ENCODE data around the gene KDM4F.

Gene KDM4F

GRCh38 chr11:95042906-95043305 is 6.3 kb upstream of the KDM4F start:
- ChIA-PET CTCF (no interaction called here), POLR2A (no interaction called here)
- no peaks in the 10 kb centered on the region for H3K4me1 ChIP-seq (ENCODE audit: control extremely low read depth in 1 of 4, control insufficient read depth in 4 of 4, insufficient read depth in 4 of 4, low read length in 3 of 4)
- DNase-seq = no peak
- H3K4me3 ChIP-seq (ENCODE audit: control insufficient read depth in 1 of 7, extremely low read depth in 1 of 7, insufficient read depth in 4 of 7, low read depth in 2 of 7, low read length in 6 of 7) = no peak overlapping the region
- H3K9me3 ChIP-seq (ENCODE audit: control extremely low read depth in 1 of 5, control insufficient read depth in 4 of 5, insufficient read depth in 2 of 5, low read depth in 1 of 5, low read length in 4 of 5) = peaks cover 0 to 2% (median 0%) of the 10 kb centered on the region in 5 experiments
- WGBS (ENCODE audit: insufficient coverage) = 100% methylated on average over 3 of the region's 3 CpGs
- H3K36me3 ChIP-seq (ENCODE audit: control insufficient read depth in 4 of 4, insufficient read depth in 4 of 4, low read length in 3 of 4) = no peaks in the 10 kb centered on the region
- peaks cover 0 to 5% (median 2%) of the 10 kb centered on the region in 5 experiments for H3K27me3 ChIP-seq (replicated peaks in 2 of 5; ENCODE audit: control insufficient read depth in 4 of 5, insufficient read depth in 5 of 5, low read length in 4 of 5)
- no peak overlapping the region for H3K27ac ChIP-seq (ENCODE audit: insufficient read depth in 1 of 2, low read depth in 1 of 2, low read length in 2 of 2, poor library complexity in 1 of 2, severe bottlenecking in 2 of 2)

GRCh38 chr11:95044010-95044409 is 5.2 kb upstream of the KDM4F start:
- DNase-seq = no peak
- H3K27me3 ChIP-seq (replicated peaks in 2 of 5; ENCODE audit: control insufficient read depth in 4 of 5, insufficient read depth in 5 of 5, low read length in 4 of 5) = peaks cover 0 to 3% (median 0%) of the 10 kb centered on the region in 5 experiments
- ChIA-PET POLR2A (no interaction called here), CTCF (no interaction called here)
- H3K9me3 ChIP-seq (ENCODE audit: control extremely low read depth in 1 of 5, control insufficient read depth in 4 of 5, insufficient read depth in 2 of 5, low read depth in 1 of 5, low read length in 4 of 5) = no peaks in the 10 kb centered on the region
- no peaks in the 10 kb centered on the region for H3K36me3 ChIP-seq (ENCODE audit: control insufficient read depth in 4 of 4, insufficient read depth in 4 of 4, low read length in 3 of 4)
- 100% methylated on average over 3 of the region's 4 CpGs for WGBS (ENCODE audit: insufficient coverage)
- H3K4me1 ChIP-seq (ENCODE audit: control extremely low read depth in 1 of 4, control insufficient read depth in 4 of 4, insufficient read depth in 4 of 4, low read length in 3 of 4) = no peaks in the 10 kb centered on the region
- no peak overlapping the region for H3K27ac ChIP-seq (ENCODE audit: insufficient read depth in 1 of 2, low read depth in 1 of 2, low read length in 2 of 2, poor library complexity in 1 of 2, severe bottlenecking in 2 of 2)
- no peak overlapping the region for H3K4me3 ChIP-seq (ENCODE audit: control insufficient read depth in 1 of 7, extremely low read depth in 1 of 7, insufficient read depth in 4 of 7, low read depth in 2 of 7, low read length in 6 of 7)

- CTCF ChIA-PET = no interaction called here
- DNase-seq = no peak
- no peak overlapping the region for H3K27ac ChIP-seq (ENCODE audit: insufficient read depth in 1 of 2, low read depth in 1 of 2, low read length in 2 of 2, poor library complexity in 1 of 2, severe bottlenecking in 2 of 2)
- no peak overlapping the region for H3K4me3 ChIP-seq (ENCODE audit: control insufficient read depth in 1 of 7, extremely low read depth in 1 of 7, insufficient read depth in 4 of 7, low read depth in 2 of 7, low read length in 6 of 7)
- POLR2A ChIA-PET = no interaction called here
- H3K36me3 ChIP-seq (ENCODE audit: control insufficient read depth in 4 of 4, insufficient read depth in 4 of 4, low read length in 3 of 4) = no peaks in the 10 kb centered on the region
- peaks cover 0 to 3% (median 0%) of the 10 kb centered on the region in 5 experiments for H3K27me3 ChIP-seq (replicated peaks in 2 of 5; ENCODE audit: control insufficient read depth in 4 of 5, insufficient read depth in 5 of 5, low read length in 4 of 5)
- H3K9me3 ChIP-seq (ENCODE audit: control extremely low read depth in 1 of 5, control insufficient read depth in 4 of 5, insufficient read depth in 2 of 5, low read depth in 1 of 5, low read length in 4 of 5) = no peaks in the 10 kb centered on the region
- H3K4me1 ChIP-seq (ENCODE audit: control extremely low read depth in 1 of 4, control insufficient read depth in 4 of 4, insufficient read depth in 4 of 4, low read length in 3 of 4) = no peaks in the 10 kb centered on the region
Measured at GRCh38 chr11:95045812-95046211, 3.4 kb upstream of the KDM4F start.

- Histone ChIP-seq H3K27ac (ENCODE audit: insufficient read depth in 1 of 2, low read depth in 1 of 2, low read length in 2 of 2, poor library complexity in 1 of 2, severe bottlenecking in 2 of 2) (no peak overlapping the region), H3K36me3 (ENCODE audit: control insufficient read depth in 4 of 4, insufficient read depth in 4 of 4, low read length in 3 of 4) (no peaks in the 10 kb centered on the region), H3K27me3 (replicated peaks in 2 of 5; ENCODE audit: control insufficient read depth in 4 of 5, insufficient read depth in 5 of 5, low read length in 4 of 5) (peaks cover 0 to 2% (median 0%) of the 10 kb centered on the region in 5 experiments), H3K9me3 (ENCODE audit: control extremely low read depth in 1 of 5, control insufficient read depth in 4 of 5, insufficient read depth in 2 of 5, low read depth in 1 of 5, low read length in 4 of 5) (peaks cover 0 to under 1% (median 0%) of the 10 kb centered on the region in 5 experiments), H3K4me1 (ENCODE audit: control extremely low read depth in 1 of 4, control insufficient read depth in 4 of 4, insufficient read depth in 4 of 4, low read length in 3 of 4) (peaks cover 0 to 5% (median 0%) of the 10 kb centered on the region in 4 experiments), H3K4me3 (ENCODE audit: control insufficient read depth in 1 of 7, extremely low read depth in 1 of 7, insufficient read depth in 4 of 7, low read depth in 2 of 7, low read length in 6 of 7) (no peak overlapping the region)
- CTCF ChIA-PET = no interaction called here
- 89% methylated on average over 22 of the region's 22 CpGs for WGBS (ENCODE audit: insufficient coverage)
- POLR2A ChIA-PET = no interaction called here
- no peak for DNase-seq
Measured at GRCh38 chr11:95050595-95051202, 1.5 kb downstream of the KDM4F start.

GRCh38 chr11:95054356-95054755 is 5.1 kb downstream of the KDM4F start:
- Histone ChIP-seq H3K27me3 (replicated peaks in 2 of 5; ENCODE audit: control insufficient read depth in 4 of 5, insufficient read depth in 5 of 5, low read length in 4 of 5) (peaks cover 0 to 2% (median 0%) of the 10 kb centered on the region in 5 experiments), H3K36me3 (ENCODE audit: control insufficient read depth in 4 of 4, insufficient read depth in 4 of 4, low read length in 3 of 4) (no peaks in the 10 kb centered on the region), H3K4me1 (ENCODE audit: control extremely low read depth in 1 of 4, control insufficient read depth in 4 of 4, insufficient read depth in 4 of 4, low read length in 3 of 4) (peaks cover 0 to 5% (median 0%) of the 10 kb centered on the region in 4 experiments), H3K9me3 (ENCODE audit: control extremely low read depth in 1 of 5, control insufficient read depth in 4 of 5, insufficient read depth in 2 of 5, low read depth in 1 of 5, low read length in 4 of 5) (peaks cover 0 to 2% (median 0%) of the 10 kb centered on the region in 5 experiments), H3K27ac (ENCODE audit: insufficient read depth in 1 of 2, low read depth in 1 of 2, low read length in 2 of 2, poor library complexity in 1 of 2, severe bottlenecking in 2 of 2) (no peak overlapping the region), H3K4me3 (ENCODE audit: control insufficient read depth in 1 of 7, extremely low read depth in 1 of 7, insufficient read depth in 4 of 7, low read depth in 2 of 7, low read length in 6 of 7) (no peak overlapping the region)
- CTCF ChIA-PET = interaction anchor here (1.5 kb wide), 1 partner anchor 12 kb away, joined by 5 read pairs; the partner anchor contains the start of gene SRSF8
- POLR2A ChIA-PET = no interaction called here
- DNase-seq = no peak
- WGBS (ENCODE audit: insufficient coverage) = 90% methylated on average over 1 of the region's 2 CpGs

GRCh38 chr11:95055283-95055897 is 6.2 kb downstream of the KDM4F start:
- Histone ChIP-seq H3K9me3 (ENCODE audit: control extremely low read depth in 1 of 5, control insufficient read depth in 4 of 5, insufficient read depth in 2 of 5, low read depth in 1 of 5, low read length in 4 of 5) (peaks cover 0 to 2% (median 0%) of the 10 kb centered on the region in 5 experiments), H3K27me3 (replicated peaks in 2 of 5; ENCODE audit: control insufficient read depth in 4 of 5, insufficient read depth in 5 of 5, low read length in 4 of 5) (peaks cover 0 to 2% (median 0%) of the 10 kb centered on the region in 5 experiments), H3K4me1 (ENCODE audit: control extremely low read depth in 1 of 4, control insufficient read depth in 4 of 4, insufficient read depth in 4 of 4, low read length in 3 of 4) (peaks cover 0 to 5% (median 0%) of the 10 kb centered on the region in 4 experiments), H3K27ac (ENCODE audit: insufficient read depth in 1 of 2, low read depth in 1 of 2, low read length in 2 of 2, poor library complexity in 1 of 2, severe bottlenecking in 2 of 2) (no peak overlapping the region), H3K4me3 (ENCODE audit: control insufficient read depth in 1 of 7, extremely low read depth in 1 of 7, insufficient read depth in 4 of 7, low read depth in 2 of 7, low read length in 6 of 7) (no peak overlapping the region), H3K36me3 (ENCODE audit: control insufficient read depth in 4 of 4, insufficient read depth in 4 of 4, low read length in 3 of 4) (no peaks in the 10 kb centered on the region)
- ChIA-PET POLR2A (no interaction called here), CTCF (interaction anchor here (1.0 to 1.7 kb wide), 2 partner anchors 11 to 427 kb away, joined by 3 to 5 read pairs; partner anchors contain the start of gene SRSF8)
- no CpG with 5 or more reads among the region's 2 CpGs for WGBS (ENCODE audit: insufficient coverage)
- no peak for DNase-seq

- peaks cover 0 to 5% (median 0%) of the 10 kb centered on the region in 4 experiments for H3K4me1 ChIP-seq (ENCODE audit: control extremely low read depth in 1 of 4, control insufficient read depth in 4 of 4, insufficient read depth in 4 of 4, low read length in 3 of 4)
- no peak for DNase-seq
- 98% methylated on average over 8 of the region's 8 CpGs for WGBS (ENCODE audit: insufficient coverage)
- H3K36me3 ChIP-seq (ENCODE audit: control insufficient read depth in 4 of 4, insufficient read depth in 4 of 4, low read length in 3 of 4) = no peaks in the 10 kb centered on the region
- no peak overlapping the region for H3K27ac ChIP-seq (ENCODE audit: insufficient read depth in 1 of 2, low read depth in 1 of 2, low read length in 2 of 2, poor library complexity in 1 of 2, severe bottlenecking in 2 of 2)
- POLR2A ChIA-PET = no interaction called here
- H3K9me3 ChIP-seq (ENCODE audit: control extremely low read depth in 1 of 5, control insufficient read depth in 4 of 5, insufficient read depth in 2 of 5, low read depth in 1 of 5, low read length in 4 of 5) = peaks cover 0 to 2% (median 0%) of the 10 kb centered on the region in 5 experiments
- H3K27me3 ChIP-seq (replicated peaks in 2 of 5; ENCODE audit: control insufficient read depth in 4 of 5, insufficient read depth in 5 of 5, low read length in 4 of 5) = peaks cover 0 to 2% (median 0%) of the 10 kb centered on the region in 5 experiments
- H3K4me3 ChIP-seq (ENCODE audit: control insufficient read depth in 1 of 7, extremely low read depth in 1 of 7, insufficient read depth in 4 of 7, low read depth in 2 of 7, low read length in 6 of 7) = no peak overlapping the region
- CTCF ChIA-PET = interaction anchor here (1.0 to 1.7 kb wide), 2 partner anchors 9 to 90 kb away, joined by 3 to 4 read pairs; no protein-coding TSS in a partner anchor
Measured at GRCh38 chr11:95057959-95058358, 8.7 kb downstream of the KDM4F start.

Measured in common myeloid progenitor, CD34-positive (primary cell).